Left lobe of liver (tissue), 2 donors: Measurements from ENCODE around the gene ALPG. TPM values are rescaled to one million over a fixed set of nuclear protein-coding genes. Genes with fewer than 3 reads are reported as not detected.

Source experiments
- ATAC-seq: fragments of 200-7000 bp; cut with Tn5 transposase; one replicate; pipeline ENCODE4 v1.9.1; 2020; ENCODE audit warnings: mild to moderate bottlenecking, moderate library complexity
- DNase-seq: peaks from one replicate; pipeline ENCODE4 v3.0.0-alpha.2; 2020; ENCODE audit warnings: low spot score
- total RNA-seq: library from RNA; stranded (reverse); gene quantifications from one replicate; pipeline ENCODE4 v1.2.1, GENCODE V29; 2021
- donor health status: DM: no; HTN: no; CAD: no; lungs with moderate emphysema.
- donor health status: DM: no; HTN: yes; CAD: no.

Gene ALPG
- total RNA-seq, 1 donor from 2014 or later: not detected

GRCh38 chr2:232456296-232457120 is 49.9 kb downstream of the ALPG start:
- ATAC-seq: no peak
- DNase-seq: peak; percentile 38

- ATAC-seq (no peak), DNase-seq (peak; percentile 42)
Measured at GRCh38 chr2:232457121-232458011, 50.7 kb downstream of the ALPG start.

- peak; percentile 28 for DNase-seq
- ATAC-seq: no peak
Measured at GRCh38 chr2:232458051-232458660, 51.5 kb downstream of the ALPG start.

- no peak for ATAC-seq
- peak; percentile 35 for DNase-seq
Measured at GRCh38 chr2:232458661-232459418, 52.2 kb downstream of the ALPG start.

GRCh38 chr2:232459419-232460035 is 52.9 kb downstream of the ALPG start:
- ATAC-seq (no peak), DNase-seq (peak; percentile 29)

- no peak for DNase-seq
- no peak for ATAC-seq
Measured at GRCh38 chr2:232460171-232460570, 53.5 kb downstream of the ALPG start.

Other genes starting within 250 kb of the ALPG start
- 0.20 TPM for gene ALPP, start 28.1 kb upstream of the ALPG start, total RNA-seq
- gene ALPI, start 49.3 kb downstream of the ALPG start, total RNA-seq: not detected
- 0.48 TPM for gene ECEL1, start 81.0 kb downstream of the ALPG start, total RNA-seq
- not detected for gene PRSS56, start 113.5 kb downstream of the ALPG start, total RNA-seq
- not detected for gene CHRND, start 119.3 kb downstream of the ALPG start, total RNA-seq
- not detected for gene CHRNG, start 132.8 kb downstream of the ALPG start, total RNA-seq
- gene TIGD1, start 143.7 kb downstream of the ALPG start, total RNA-seq: 1.3 TPM
- 37.4 TPM for gene EIF4E2, start 143.8 kb downstream of the ALPG start, total RNA-seq
- 27.3 TPM for gene EFHD1, start 226.8 kb downstream of the ALPG start, total RNA-seq